ENCODE measurements around the gene ANKRD44.

Gene ANKRD44

GRCh38 chr2:196957881-196958525 is 352.6 kb downstream of the ANKRD44 start:
- no peak for DNase-seq (ENCODE audit: low spot score)

- no peak for DNase-seq (ENCODE audit: low spot score)
Measured at GRCh38 chr2:196957442-196957841, 353.1 kb downstream of the ANKRD44 start.

- no peak for DNase-seq (ENCODE audit: low spot score)
Measured at GRCh38 chr2:196956069-196956468, 354.5 kb downstream of the ANKRD44 start.

- DNase-seq (ENCODE audit: low spot score), result no peak
Measured at GRCh38 chr2:196955036-196955435, 355.5 kb downstream of the ANKRD44 start.

GRCh38 chr2:196954001-196954400 is 356.6 kb downstream of the ANKRD44 start:
- DNase-seq (ENCODE audit: low spot score), result no peak

GRCh38 chr2:196952936-196953335 is 357.6 kb downstream of the ANKRD44 start:
- no peak for DNase-seq (ENCODE audit: low spot score)

GRCh38 chr2:196951973-196952372 is 358.6 kb downstream of the ANKRD44 start:
- no peak for DNase-seq (ENCODE audit: low spot score)

- DNase-seq (ENCODE audit: low spot score), result no peak
Measured at GRCh38 chr2:196949116-196949515, 361.5 kb downstream of the ANKRD44 start.

GRCh38 chr2:196944570-196944969 is 366.0 kb downstream of the ANKRD44 start:
- DNase-seq (ENCODE audit: low spot score), result no peak

GRCh38 chr2:196941398-196942078 is 369.0 kb downstream of the ANKRD44 start:
- DNase-seq (ENCODE audit: low spot score), result no peak

- peak; percentile 19 for DNase-seq (ENCODE audit: low spot score)
Measured at GRCh38 chr2:196939371-196939770, 371.2 kb downstream of the ANKRD44 start.

Data from AG08395 (cell line).